ENCODE measurements around the gene ADARB2.

The ADARB2 gene

GRCh38 chr10:1579671-1580070, 157.7 kb downstream of the ADARB2 start:
- no peak for DNase-seq

DNA sequence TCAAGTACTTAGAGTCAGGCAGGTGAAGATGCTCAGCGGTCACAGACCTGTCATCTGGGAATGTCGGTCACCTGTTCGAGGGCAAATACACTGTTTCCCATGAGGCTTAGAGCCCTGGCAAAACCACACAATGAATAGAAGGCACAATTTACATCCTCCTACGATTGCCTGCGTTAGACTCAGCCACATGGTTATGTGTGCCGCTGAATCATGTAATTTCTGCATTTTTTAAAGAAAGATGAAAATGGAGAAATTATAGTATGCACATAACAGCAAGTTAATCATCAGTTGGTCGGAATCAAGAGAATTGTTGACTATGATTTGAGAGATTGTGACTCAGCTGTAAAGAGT, 158.2 kb downstream of the ADARB2 start:
- DNase-seq: no peak

DNA sequence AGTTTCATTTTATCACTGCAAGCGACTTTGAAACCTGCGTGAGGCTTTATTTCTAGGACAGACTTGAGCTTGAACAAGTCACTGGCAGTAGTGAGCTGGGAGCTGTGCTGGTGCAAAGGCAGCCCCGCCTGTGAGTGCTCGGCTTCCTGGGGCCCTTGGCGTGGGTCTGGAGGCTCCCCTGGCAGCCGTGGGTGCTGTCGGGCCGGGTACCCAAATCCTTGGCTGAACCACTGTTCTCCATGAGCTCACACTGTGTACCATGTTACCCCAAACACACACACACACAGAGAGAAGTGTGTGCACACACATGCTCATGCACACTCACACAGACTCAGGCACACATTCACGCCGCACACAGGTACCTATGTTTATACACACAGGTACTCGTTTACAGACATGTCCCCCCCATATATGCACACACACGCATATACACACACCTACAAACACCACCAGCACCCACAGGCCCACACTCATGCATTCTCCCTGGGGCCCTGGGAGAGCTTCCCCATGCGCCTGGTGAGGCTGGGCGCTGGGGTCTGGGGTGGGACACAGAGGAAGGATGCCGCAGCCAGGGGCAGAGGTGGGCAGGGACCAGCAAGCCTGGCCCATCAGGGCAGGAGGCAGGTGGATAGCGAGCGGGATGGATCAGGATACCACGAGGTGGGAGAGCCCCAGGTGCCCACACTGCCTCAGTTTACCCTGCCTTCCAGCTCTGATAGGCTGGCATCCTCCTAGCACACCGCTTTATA, 158.8 kb downstream of the ADARB2 start:
- no peak for DNase-seq

DNA sequence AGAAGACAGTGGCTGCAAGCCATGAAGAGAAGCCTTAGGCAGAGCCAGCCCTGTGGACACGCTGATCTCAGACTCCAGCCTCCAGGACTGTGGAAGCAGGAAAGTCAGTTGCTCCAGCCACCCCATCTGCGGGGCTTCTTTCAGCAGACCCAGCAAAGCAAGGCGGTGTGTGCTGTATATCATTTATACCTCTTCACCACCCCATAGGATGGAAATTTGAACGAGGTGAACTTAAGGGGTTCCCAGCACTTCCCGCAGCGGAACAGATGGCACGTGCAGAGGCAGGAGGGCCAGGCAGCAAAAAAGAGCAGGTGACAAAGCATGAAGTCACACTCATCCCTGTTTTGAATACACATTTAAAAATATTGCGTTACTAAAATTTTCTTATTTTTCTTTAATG, 159.4 kb downstream of the ADARB2 start:
- no peak for DNase-seq

DNA sequence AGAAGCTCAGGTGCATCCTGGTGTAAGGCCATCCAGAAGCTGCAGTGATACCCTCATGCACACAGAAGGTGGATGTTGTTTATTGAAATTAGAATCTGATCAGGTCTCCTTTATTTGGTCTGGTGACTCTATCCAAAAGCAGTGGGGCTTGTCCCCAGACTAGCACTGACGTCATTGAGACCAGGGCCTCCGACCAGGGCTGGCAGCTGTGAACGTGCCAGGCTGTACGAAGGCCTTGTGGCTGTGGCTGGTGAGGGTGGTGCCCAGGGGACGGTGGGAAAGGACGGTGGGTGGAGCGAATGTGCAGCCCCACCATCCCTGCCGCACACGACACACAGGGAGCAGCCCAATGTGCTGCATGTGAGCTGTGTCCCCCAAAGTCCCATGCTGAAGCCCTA, 160.0 kb downstream of the ADARB2 start:
- no peak for DNase-seq

- DNase-seq: no peak
These were observed 160.6 kb downstream of the ADARB2 start for GRCh38 chr10:1576467-1577372.

GRCh38 chr10:1575481-1576244, 161.7 kb downstream of the ADARB2 start:
- no peak for DNase-seq

DNA sequence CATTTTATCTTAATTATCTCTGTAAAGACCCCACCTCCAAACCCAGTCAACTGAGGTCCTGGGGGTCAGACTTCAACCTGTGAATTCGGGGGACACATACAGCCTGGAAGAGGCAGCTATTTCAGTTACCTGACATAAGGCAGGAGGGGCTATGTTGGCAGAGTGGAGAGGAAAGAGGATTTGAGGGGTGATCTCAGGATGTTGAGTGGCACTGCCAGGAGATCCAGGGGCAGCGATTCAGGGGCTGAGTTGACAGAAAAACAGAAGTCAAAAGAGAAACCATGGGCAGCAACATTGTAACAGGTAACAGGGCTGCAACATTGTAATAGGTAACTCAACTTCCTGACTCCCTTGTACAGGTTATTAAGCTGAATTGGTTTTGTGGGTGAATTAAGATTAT, 162.6 kb downstream of the ADARB2 start:
- DNase-seq: no peak

GRCh38 chr10:1573981-1574380, 163.3 kb downstream of the ADARB2 start:
- DNase-seq: no peak

DNA sequence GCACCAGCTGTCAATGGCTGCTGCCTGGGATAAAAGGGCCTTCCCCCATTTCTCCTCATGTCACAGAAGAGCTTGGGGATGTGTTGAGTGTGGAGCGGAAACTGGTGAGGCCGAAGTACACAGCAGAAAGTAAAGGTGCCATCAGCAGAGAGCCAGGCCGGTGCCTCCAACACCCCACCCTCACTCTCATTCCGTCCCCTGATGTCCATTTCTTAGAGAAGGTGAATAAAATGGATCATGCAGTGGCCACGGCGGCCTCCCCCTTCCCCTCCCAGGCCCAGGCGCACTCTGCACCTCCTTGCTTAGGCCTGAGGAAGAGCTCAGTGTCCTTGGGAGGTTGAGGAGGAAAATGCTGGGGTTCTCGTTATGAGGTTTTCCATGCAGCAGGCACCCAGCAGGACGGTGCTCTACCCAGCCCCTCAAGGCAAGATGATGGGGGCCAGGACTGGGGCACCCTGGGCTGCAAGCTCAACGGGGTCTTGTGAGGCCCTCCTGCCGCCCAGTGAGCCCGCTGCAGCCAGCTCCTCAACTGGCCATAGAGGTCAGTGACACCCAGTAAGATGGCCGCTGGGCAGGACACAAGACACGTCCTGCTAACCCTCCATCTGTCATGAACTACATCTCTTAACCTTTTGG, 163.9 kb downstream of the ADARB2 start:
- DNase-seq: no peak

- no peak for DNase-seq
These were observed 164.6 kb downstream of the ADARB2 start for GRCh38 chr10:1572519-1573333.

DNA sequence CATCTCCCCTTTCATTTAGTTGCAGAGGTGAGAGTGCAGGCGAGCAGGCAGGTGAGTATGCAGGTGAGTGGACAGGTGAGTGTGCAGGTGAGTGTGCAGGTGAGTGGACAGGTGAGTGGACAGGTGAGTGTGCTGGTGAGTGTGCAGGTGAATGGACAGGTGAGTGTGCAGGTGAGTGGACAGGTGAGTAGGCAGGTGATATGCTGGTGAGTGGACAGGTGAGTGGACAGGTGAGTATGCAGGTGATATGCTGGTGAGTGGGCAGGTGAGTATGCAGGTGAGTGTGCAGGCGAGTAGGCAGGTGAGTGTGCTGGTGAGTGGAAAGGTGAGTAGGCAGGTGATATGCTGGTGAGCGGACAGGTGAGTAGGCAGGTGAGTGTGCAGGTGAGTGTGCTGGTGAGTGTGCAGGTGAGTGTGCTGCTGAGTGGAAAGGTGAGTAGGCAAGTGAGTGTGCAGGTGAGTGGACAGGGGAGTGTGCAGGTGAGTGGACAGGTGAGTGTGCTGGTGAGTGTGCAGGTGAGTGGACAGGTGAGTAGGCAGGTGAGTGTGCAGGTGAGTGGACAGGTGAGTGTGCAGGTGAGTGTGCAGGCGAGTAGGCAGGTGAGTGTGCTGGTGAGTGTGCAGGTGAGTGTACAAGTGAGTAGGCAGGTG, 165.6 kb downstream of the ADARB2 start:
- DNase-seq: no peak

GRCh38 chr10:1570416-1571051, 166.8 kb downstream of the ADARB2 start:
- no peak for DNase-seq

- no peak for DNase-seq
These were observed 168.1 kb downstream of the ADARB2 start for GRCh38 chr10:1569208-1569607.

DNA sequence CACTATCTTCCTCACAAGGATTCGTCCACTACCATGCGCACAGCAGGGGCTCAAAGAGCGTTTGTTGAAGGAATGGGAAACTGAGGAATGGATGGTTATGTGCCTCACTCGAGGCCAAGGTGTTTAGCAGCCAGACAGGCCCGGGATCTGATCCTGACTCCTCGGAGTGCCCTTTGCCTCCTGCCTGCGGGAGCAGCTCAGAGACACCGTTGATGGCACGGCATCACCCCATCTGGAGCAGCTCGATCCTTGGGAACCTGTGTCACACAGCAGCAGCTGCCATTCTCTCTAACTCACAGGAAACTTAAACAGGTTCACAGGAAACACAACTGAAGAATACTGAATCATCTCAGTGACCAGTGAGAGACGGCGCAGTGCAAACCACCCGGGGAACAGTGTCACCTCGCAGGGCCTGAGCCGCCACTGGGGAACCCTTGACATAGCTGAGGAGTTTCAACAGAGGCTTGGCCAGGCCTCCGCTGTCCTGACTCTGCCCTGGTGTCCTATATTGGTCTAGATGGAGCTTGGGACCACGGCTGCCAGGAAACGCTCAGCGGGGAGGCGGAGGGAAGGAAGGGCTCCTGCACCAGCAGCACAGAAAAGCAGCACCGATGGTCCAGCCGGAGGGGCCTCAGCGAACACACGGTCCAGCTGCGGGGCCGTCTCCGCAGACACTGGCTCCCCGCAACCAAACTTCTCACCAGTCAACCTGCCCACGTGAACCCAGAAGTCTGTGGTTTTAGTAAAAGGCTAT, 169.4 kb downstream of the ADARB2 start:
- DNase-seq: no peak

GRCh38 chr10:1567152-1567551, 170.2 kb downstream of the ADARB2 start:
- DNase-seq: no peak

DNA sequence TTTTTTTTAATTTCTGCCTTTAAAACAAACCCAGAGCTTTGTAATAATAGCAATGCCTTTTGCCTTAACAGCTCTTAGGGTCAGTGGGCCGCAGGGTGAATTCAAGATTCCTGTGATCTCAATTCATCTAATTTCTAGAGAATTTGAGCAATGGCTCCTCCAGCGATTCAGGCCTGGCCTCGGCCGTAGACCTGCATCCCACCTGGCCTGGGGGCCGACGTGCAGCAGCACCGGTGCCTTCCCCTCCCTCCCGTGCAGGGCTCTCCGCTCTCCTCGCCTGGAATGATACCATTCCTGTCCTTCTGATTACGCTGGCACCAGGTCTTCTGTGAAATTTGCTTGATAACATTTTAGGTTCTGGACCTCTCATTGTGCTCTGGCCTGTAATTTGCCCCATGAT, 172.5 kb downstream of the ADARB2 start:
- DNase-seq: no peak

DNA sequence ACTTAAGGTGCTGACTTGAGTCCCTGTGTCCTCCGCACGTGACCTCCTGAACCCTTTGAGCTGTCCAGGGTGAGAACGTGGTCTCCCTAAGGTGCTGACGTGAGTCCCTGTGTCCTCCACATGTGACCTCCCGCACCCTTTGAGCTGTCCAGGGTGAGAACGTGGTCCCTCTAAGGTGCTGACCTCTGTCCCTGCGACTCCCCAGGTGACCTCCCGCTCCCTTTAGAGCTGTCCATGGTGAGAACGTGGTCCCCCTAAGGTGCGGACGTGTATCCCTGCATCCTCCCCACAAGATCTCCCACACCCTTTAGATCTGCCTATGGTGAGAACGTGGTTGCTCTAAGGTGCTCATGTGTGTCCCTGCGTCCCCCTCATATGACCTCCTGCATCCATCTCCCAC, 174.3 kb downstream of the ADARB2 start:
- no peak for DNase-seq

GRCh38 chr10:1561731-1562337, 175.5 kb downstream of the ADARB2 start:
- no peak for DNase-seq
